Activated CD4-positive, alpha-beta T cell treated with anti-CD3 and anti-CD28 coated beads, Interleukin-2, amount 50 U/mL, for 1 hour (primary cell): ENCODE data around the gene MYH11.
"Not testable (repeated sequence)": the region's sequence is repeated elsewhere in the genome, so short reads cannot be mapped to it uniquely, and the experiment has no call there.

Source experiments
- DNase-seq: peaks from one replicate; pipeline ENCODE4 v3.0.0-alpha.2; 2020

Gene MYH11

GRCh38 chr16:15874745-15875314 is 18.0 kb upstream of the MYH11 start:
- no peak for DNase-seq

DNA sequence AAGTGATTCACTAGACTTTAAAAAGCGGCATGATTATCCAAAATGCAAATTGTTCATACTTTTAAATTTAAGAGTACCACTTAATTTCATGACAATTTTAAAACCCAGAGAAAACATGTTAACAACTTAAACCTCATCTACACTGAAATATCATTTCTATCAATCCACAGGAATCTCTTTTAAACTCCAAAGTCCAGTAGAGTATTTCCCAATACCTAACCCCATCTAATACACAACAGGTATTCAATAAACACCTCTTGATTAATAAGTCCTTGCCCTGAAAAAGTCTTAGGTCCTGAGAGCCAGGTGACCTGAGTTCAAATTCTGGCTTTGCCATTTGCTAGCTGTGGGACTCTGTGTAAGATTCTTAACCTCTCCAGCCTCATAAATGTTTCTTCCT is 16.9 kb upstream of the MYH11 start:
- DNase-seq, result no peak

GRCh38 chr16:15873301-15873700 is 16.5 kb upstream of the MYH11 start:
- DNase-seq, result no peak

DNA sequence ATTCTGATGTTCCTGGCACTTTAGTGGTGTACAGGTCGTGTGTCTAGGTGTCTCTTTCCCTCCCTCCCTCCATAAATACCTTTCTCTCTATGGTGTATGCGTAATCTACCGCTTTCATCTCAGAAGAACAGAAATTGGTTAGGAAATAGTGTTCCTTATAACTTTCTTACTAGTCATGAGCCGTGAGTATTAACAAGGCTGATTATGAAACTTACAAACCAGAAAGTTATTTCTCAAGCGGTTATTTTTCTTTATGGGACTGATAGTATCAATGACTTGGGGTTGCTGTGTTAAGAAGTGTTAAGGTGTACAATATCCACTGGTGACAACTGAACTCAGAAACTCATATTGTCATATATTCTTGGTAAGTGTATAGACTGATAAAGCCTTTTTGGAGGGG is 13.2 kb upstream of the MYH11 start:
- no peak for DNase-seq

- no peak for DNase-seq
Measured at GRCh38 chr16:15866451-15866850, 9.6 kb upstream of the MYH11 start.

GRCh38 chr16:15865742-15866141 is 8.9 kb upstream of the MYH11 start:
- DNase-seq, result no peak

GRCh38 chr16:15864939-15865338 is 8.1 kb upstream of the MYH11 start:
- DNase-seq, result no peak

DNA sequence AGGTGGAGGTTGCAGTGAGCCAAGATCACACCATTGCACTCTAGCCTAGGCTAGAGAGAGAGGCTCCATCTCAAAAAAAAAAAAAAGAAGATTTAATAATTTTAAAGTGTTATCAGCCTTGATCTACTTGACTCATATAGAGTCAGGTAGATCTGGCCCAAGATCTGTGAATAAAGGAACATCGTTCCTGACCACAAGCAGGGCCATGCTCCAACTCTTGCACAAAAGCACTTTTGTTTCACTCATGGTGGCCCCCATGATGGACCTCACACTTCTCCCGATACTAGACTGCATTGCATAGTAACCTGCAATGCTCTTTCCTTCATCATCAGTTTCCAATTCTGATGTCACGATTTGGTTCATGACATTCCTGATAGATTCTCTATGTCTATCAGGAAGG is 5.2 kb upstream of the MYH11 start:
- no peak for DNase-seq

GRCh38 chr16:15858921-15859668 is 2.3 kb upstream of the MYH11 start:
- no peak for DNase-seq

DNA sequence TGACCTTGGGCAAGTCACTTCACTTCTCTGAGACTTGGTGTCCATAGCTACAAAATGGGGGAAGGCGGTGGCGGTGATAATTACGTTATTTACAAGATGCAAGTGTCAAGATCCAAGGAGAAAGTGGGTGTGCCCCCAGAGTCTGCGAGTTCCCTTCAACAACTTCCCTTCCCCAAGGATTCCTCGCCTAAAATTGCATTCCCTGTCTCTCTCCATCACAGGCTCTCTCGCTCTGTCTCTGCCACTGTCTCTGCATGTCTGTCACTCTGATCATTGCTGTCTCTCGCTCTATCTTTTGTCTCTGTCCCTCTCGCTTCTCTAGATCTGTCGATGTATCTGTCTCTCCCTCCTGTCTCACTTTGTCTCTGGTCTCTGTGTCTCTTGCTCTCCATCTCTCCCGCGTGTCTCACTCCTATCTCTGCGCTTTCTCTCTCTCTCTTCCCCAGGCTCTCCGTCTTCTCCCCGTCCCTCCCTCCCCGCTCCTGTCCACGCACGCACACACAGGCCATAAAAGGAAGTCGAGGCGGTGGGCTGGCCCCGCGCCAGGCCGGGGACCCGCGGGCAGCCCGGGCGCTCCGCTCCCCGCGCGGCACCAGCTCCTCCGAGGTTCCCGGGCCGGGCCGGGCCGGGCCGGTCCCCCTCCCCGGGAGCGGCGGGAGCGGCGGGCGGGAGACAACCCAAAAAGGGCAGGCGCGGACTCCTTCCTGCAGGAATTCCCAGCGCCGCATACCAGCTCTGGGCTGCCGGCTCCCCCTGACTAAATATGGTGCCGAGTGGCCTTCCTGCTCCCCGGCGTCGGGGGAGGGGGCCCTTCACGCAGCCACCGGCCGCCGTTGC is 1.1 kb upstream of the MYH11 start:
- DNase-seq, result no peak

DNA sequence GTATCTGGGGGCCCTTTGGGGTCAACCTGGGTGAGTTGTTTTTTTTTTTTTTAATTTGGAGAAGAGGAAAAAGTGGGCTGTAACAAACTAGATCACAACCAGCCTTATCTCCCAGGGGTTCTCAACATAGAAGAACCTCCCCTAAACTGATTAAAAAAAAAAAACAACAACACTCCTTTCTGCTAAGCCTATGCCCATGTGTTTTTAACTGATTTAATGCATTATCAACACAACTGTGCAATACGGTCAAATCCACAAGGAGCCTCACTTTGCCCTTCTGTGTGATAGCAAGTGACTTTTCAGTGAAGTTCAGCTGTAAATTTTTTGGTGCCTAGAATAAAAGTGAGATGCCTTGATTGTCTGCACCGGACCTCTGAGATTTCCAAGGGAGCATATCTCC is 646 bp downstream of the MYH11 start:
- no peak for DNase-seq

DNA sequence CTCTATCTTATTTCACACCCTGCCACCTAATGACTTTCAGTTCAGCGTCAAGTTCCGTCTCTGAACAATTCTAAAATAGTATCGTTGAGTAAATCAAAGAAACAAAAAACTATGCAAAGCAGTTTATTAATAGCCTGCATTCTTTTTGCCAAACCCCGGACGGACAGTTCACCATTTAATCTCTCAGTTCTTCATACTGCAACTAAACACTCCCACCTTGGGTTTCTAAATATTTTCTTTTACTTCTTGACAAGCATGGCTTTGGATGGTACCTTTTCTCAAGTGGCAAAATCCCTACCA is 1.2 kb downstream of the MYH11 start:
- DNase-seq, result no peak

- no peak for DNase-seq
Measured at GRCh38 chr16:15854906-15855703, 1.7 kb downstream of the MYH11 start.

DNA sequence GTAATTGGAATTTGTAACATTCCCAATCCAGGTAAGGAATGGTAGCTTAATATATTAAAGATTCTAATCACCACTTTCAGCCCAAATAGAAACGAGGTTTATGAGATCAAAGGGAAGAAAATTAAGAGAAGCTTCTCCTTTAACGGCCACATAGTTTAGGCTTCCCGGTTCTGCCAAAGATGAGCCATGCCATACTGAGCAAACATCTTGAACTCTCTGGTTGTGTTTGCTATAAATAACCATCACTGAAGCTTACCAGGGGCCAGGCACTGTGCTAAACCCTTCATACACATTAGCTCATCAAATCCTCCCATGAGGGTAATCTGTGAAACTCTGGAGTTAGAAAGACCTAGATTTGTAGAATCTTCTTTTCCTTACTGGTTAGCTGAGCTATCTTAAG is 2.8 kb downstream of the MYH11 start:
- DNase-seq, result no peak

GRCh38 chr16:15853021-15853420 is 3.8 kb downstream of the MYH11 start:
- DNase-seq, result no peak

DNA sequence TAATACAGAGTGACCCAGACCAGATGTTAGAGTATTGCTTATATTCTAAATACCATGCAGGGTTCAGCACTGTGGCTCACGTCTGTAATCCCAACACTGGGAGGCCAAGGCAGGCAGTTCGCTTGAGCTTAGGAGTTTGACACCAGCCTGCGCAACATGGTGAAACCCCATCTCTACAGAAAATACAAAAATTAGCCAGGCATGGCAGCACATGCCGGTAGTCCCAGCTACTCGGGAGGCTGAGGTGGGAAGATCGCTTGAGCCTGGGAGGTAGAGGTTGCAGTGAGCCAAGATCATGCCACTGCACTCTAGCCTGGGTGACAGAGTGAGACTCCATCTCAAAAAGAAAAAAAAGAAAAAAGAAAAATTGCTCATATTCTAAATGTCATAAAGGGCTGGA is 6.3 kb downstream of the MYH11 start:
- not testable (repeated sequence) for DNase-seq

- DNase-seq, result no peak
Measured at GRCh38 chr16:15849209-15849981, 7.4 kb downstream of the MYH11 start.

GRCh38 chr16:15847611-15848175 is 9.1 kb downstream of the MYH11 start:
- no peak for DNase-seq

DNA sequence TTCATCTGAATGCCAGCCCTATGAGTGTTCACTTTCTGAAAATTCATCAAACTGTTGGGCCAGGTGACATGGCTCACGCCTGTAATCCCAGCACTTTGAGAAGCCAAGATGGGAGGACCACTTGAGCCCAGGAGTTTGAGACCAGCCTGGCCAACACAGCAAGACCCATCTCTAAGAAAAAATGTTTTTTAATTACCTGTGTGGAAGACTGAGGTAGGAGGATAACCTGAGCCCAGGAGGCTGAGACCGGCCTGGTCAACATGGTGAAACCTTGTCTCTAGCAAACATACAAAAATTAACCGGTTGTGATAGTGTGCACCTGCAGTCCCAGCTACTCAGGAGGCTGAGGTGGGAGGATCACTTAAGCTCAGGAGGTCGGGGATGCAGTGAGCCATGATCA is 10.3 kb downstream of the MYH11 start:
- DNase-seq, result no peak

GRCh38 chr16:15843635-15844279 is 13.1 kb downstream of the MYH11 start:
- no peak for DNase-seq

DNA sequence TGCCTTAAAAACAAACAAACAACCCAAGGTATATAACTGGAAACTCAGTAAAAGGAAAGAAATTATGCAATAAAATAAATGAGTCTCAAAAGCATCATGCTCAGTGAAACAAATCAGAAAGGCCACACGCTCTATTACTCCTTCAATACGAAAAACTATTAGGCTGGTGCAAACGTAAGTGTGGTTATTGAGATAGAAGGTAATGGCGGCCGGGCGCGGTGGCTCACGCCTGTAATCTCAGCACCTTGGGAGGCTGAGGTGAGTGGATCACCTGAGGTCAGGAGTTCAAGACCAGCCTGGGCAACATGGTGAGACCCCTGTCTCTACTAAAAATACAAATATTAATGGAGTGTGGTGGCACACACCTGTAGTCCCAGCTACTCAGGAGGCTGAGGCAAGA is 17.6 kb downstream of the MYH11 start:
- not testable (repeated sequence) for DNase-seq

GRCh38 chr16:15837761-15838160 is 19.1 kb downstream of the MYH11 start:
- DNase-seq, result no peak
